T-helper 1 cell treated with Interleukin-12 subunit alpha and Interleukin-12 subunit beta and Interleukin-4 antibody, amounts not matched to agents 30 μg/mL and 1 μg/mL, for 36 hours (primary cell): ENCODE results near the gene BOC.

Source experiments
- H3K27ac Mint-ChIP-seq: one replicate; pipeline ENCODE4 v1.8.0; 2021; ENCODE audit warnings: mild to moderate bottlenecking, mixed read lengths
- H3K27me3 Mint-ChIP-seq: one replicate; pipeline ENCODE4 v1.8.0; 2021; ENCODE audit warnings: low read depth, mixed read lengths
- H3K36me3 Mint-ChIP-seq: one replicate; pipeline ENCODE4 v1.8.0; 2021; ENCODE audit warnings: low read depth, mixed read lengths
- H3K4me1 Mint-ChIP-seq: one replicate; pipeline ENCODE4 v1.8.0; 2021; ENCODE audit warnings: low read depth, mixed read lengths
- H3K4me3 Mint-ChIP-seq: one replicate; pipeline ENCODE4 v1.8.0; 2021; ENCODE audit warnings: mild to moderate bottlenecking, moderate library complexity, mixed read lengths
- H3K9me3 Mint-ChIP-seq: one replicate; pipeline ENCODE4 v1.8.0; 2021; ENCODE audit warnings: mixed read lengths

The BOC gene

DNA sequence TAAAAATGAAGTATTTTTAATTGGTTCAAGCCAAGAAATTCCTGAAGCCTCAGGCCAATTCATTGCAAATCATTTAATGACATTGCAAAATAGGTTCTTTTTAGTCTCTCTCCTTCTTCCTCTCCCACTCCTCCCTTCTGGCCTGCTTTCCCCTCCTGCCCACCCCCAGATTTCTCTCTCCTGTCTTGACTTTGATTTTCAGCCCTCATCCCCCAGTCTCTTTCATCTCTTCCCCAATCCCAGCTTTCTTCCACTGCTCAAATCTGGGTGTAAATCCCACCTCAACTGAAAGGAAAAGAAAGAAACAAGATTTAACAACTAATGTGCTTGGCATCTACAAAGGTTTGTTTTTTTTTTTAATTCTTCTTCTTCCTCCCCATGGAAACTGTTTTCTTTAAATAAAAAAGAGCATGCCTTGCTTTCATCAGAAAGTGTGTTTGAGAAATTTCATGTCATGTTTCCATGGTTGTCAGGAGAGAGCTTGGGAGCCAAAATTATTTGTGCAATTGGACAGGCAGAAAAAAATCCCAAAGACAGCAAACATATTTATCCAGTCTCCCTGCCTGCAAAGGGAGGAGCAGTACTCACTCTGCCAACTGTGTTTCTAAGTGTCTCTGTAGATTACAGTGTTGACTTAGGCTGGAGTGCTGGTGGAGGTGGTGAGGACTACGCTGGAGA, 50.4 kb downstream of the BOC start:
- Mint-ChIP-seq H3K27me3 (peaks cover 11% of the 10 kb centered on the region), H3K4me1 (peaks cover 2% of the 10 kb centered on the region), H3K36me3 (peaks cover 2% of the 10 kb centered on the region), H3K9me3 (no peaks in the 10 kb centered on the region), H3K4me3 (no peak overlapping the region), H3K27ac (no peak overlapping the region)

DNA sequence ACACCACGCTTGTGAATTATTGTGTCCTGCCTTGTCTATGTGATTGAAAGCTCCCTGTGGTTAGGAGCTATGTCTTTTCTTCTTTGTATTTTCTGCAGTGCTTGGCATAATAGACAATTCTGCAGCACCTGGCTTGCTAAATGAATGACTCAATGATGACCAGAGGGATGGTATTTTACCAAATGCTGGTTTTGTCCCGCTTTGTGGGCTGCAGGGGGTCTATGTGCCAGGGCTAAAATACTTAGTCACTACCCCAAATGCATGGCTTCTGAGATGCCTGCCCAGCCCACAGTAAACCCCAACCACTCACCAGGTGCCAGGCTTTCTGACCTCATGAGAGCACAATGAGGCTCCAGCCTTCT, 50.9 kb downstream of the BOC start:
- peaks cover 2% of the 10 kb centered on the region for H3K4me1 Mint-ChIP-seq
- peaks cover 2% of the 10 kb centered on the region for H3K36me3 Mint-ChIP-seq
- H3K27me3 Mint-ChIP-seq = peaks cover 11% of the 10 kb centered on the region
- no peak overlapping the region for H3K4me3 Mint-ChIP-seq
- H3K9me3 Mint-ChIP-seq = no peaks in the 10 kb centered on the region
- no peak overlapping the region for H3K27ac Mint-ChIP-seq

- H3K4me3 Mint-ChIP-seq = no peak overlapping the region
- peaks cover 2% of the 10 kb centered on the region for H3K4me1 Mint-ChIP-seq
- peaks cover 11% of the 10 kb centered on the region for H3K27me3 Mint-ChIP-seq
- H3K27ac Mint-ChIP-seq = no peak overlapping the region
- peaks cover 2% of the 10 kb centered on the region for H3K36me3 Mint-ChIP-seq
- no peaks in the 10 kb centered on the region for H3K9me3 Mint-ChIP-seq
Observed at GRCh38 chr3:113263020-113263419, 51.7 kb downstream of the BOC start.

DNA sequence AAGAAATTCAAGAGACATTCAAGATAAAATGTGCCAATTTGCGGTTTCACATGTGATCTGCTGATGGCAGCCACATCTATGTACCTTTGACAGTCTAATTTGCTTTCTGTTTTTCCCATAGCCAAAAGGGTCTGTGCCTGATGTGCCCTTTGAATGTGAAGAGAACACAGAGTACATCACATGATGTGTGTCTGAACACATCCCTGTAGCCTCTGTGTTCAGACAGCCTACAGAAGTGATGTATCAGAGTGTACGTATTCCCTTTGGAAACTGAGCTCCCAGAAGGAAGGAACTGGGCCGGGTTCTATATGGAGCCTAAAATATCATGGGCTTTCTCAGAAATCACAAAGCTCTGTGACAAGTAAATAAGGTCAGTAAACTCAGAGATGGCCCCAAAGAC, 52.4 kb downstream of the BOC start:
- no peak overlapping the region for H3K4me3 Mint-ChIP-seq
- no peaks in the 10 kb centered on the region for H3K4me1 Mint-ChIP-seq
- H3K36me3 Mint-ChIP-seq = peaks cover 2% of the 10 kb centered on the region
- peaks cover 11% of the 10 kb centered on the region for H3K27me3 Mint-ChIP-seq
- no peak overlapping the region for H3K27ac Mint-ChIP-seq
- no peaks in the 10 kb centered on the region for H3K9me3 Mint-ChIP-seq

DNA sequence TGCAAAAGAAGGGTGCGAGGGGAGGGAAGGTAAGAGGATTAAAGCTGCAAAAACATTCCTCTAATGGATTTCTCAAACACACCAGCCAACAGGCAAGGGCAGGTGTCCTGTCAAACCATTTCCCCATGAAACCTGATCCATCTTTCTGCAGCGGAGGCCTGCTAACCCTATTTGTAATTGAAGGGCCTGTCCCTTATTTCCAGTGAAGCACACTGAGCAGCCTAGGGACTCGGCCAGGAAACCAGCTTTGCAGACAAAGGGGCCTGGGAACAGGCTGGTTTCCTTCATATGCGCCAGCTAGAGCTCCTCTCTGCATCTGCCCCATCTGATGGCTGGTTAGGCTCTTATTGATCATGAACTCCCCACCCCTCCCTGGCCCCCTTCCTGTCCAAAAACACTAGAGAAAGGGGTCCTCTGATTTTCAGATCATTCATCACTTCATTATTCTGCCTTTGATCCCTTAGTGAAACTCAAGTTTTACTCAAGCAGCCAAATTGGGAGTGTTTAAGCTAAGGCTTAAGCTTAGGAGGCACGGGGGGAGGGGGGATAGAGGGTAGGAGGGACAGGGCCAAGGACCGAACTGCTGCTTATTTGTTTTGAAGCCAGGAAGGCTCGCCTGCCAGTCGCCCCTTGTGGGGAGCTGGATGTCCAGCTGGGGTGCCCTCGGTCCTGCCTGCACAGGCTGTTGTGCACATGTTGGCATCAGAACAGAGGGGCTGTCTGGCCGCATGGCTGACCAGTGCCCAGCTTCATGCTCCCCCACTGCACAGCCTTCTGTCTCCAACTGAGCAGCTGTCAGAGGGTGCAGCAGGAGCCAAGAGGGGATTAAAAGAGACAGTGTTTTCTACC, 53.1 kb downstream of the BOC start:
- no peaks in the 10 kb centered on the region for H3K4me1 Mint-ChIP-seq
- no peak overlapping the region for H3K4me3 Mint-ChIP-seq
- H3K9me3 Mint-ChIP-seq = no peaks in the 10 kb centered on the region
- H3K27ac Mint-ChIP-seq = no peak overlapping the region
- H3K27me3 Mint-ChIP-seq = peaks cover 11% of the 10 kb centered on the region
- peaks cover 2% of the 10 kb centered on the region for H3K36me3 Mint-ChIP-seq

DNA sequence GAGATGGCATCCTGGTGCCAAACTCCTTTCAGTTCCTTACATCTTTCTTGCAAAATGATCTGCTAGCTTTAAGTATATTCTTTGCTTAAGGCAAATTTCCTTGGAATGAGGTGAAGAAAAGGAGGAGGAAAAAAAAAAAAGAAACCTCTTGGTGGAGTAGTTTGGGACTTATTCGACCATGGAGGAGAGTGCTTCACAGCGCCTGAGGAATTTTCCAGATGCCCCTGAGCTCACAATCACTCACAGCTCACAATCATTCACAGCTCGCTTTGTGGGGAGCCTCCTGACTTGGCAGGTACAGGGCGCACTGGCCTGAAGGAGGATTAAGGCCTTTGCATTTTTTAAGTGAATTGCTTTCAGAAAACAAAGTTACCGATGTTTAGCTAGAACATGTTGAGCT, 53.9 kb downstream of the BOC start:
- no peaks in the 10 kb centered on the region for H3K4me1 Mint-ChIP-seq
- H3K27me3 Mint-ChIP-seq = peaks cover 11% of the 10 kb centered on the region
- no peaks in the 10 kb centered on the region for H3K9me3 Mint-ChIP-seq
- no peak overlapping the region for H3K4me3 Mint-ChIP-seq
- H3K36me3 Mint-ChIP-seq = peaks cover 2% of the 10 kb centered on the region
- no peak overlapping the region for H3K27ac Mint-ChIP-seq

GRCh38 chr3:113266738-113267137, 55.4 kb downstream of the BOC start:
- no peak overlapping the region for H3K4me3 Mint-ChIP-seq
- H3K4me1 Mint-ChIP-seq = no peaks in the 10 kb centered on the region
- H3K27ac Mint-ChIP-seq = no peak overlapping the region
- H3K27me3 Mint-ChIP-seq = peaks cover 7% of the 10 kb centered on the region
- H3K36me3 Mint-ChIP-seq = peaks cover under 1% of the 10 kb centered on the region
- no peaks in the 10 kb centered on the region for H3K9me3 Mint-ChIP-seq

GRCh38 chr3:113268311-113268710, 57.0 kb downstream of the BOC start:
- no peak overlapping the region for H3K4me3 Mint-ChIP-seq
- H3K4me1 Mint-ChIP-seq = no peaks in the 10 kb centered on the region
- H3K27me3 Mint-ChIP-seq = peaks cover 5% of the 10 kb centered on the region
- no peaks in the 10 kb centered on the region for H3K9me3 Mint-ChIP-seq
- H3K27ac Mint-ChIP-seq = no peak overlapping the region
- H3K36me3 Mint-ChIP-seq = no peaks in the 10 kb centered on the region

GRCh38 chr3:113268942-113269341, 57.6 kb downstream of the BOC start:
- Mint-ChIP-seq H3K27ac (no peak overlapping the region), H3K4me3 (no peak overlapping the region), H3K4me1 (no peaks in the 10 kb centered on the region), H3K27me3 (peaks cover 5% of the 10 kb centered on the region), H3K9me3 (no peaks in the 10 kb centered on the region), H3K36me3 (no peaks in the 10 kb centered on the region)

DNA sequence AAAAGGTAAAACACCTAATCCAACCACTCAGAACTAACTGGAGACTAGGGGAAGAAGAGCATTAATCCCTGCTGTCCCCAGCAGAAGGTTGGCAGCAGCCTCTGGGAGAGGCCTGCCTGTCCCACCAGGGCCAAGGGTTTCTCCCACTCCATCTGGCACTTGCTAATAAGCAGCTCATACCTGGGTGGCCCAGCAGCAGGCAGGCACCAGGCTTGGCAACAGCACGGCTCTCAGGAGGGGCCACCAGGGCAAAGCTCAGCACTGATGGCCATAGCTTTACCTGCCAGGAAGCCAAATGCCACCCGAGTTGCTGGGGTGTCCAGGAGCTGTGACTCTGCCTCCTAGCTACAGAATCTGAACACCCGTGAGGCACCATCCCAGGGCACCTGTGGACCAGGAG, 58.3 kb downstream of the BOC start:
- H3K4me3 Mint-ChIP-seq = no peak overlapping the region
- no peaks in the 10 kb centered on the region for H3K4me1 Mint-ChIP-seq
- no peaks in the 10 kb centered on the region for H3K9me3 Mint-ChIP-seq
- H3K27me3 Mint-ChIP-seq = peaks cover 5% of the 10 kb centered on the region
- no peak overlapping the region for H3K27ac Mint-ChIP-seq
- H3K36me3 Mint-ChIP-seq = no peaks in the 10 kb centered on the region

DNA sequence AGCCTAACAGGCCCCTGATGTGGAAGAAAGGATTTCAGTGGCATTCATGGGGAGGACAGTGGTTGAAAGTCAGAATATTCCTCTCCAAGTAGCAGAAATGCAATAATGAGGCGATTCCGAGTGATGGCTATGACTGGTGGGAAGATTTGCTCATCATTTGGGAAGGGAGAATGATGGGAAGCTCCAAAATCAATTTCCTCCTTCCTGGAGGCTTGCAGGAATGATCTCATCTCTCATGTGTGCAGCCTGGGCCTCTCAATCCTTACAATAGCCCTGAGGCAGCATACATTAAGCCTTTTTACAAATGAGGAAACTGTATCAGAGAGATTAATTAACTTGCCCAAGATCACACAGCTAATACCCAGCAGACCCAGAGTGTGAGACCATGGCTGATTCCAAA, 58.7 kb downstream of the BOC start:
- no peaks in the 10 kb centered on the region for H3K9me3 Mint-ChIP-seq
- H3K27me3 Mint-ChIP-seq = peaks cover 5% of the 10 kb centered on the region

DNA sequence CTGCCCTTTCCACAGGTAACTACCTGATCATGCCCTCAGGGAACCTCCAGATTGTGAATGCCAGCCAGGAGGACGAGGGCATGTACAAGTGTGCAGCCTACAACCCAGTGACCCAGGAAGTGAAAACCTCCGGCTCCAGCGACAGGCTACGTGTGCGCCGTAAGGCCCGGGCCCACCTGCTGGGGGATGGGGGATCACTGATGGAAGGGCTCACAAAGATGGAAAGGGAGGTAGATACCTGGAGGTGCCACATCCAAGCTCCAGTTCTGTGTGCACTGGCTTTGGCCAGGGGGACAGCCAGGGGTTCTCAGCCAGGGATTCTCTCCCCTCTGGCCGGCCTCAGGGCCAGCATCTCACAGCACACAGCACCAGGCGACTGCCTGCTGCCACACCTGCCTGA, 59.4 kb downstream of the BOC start:
- H3K4me1 Mint-ChIP-seq = no peaks in the 10 kb centered on the region
- no peaks in the 10 kb centered on the region for H3K36me3 Mint-ChIP-seq
- H3K4me3 Mint-ChIP-seq = no peak overlapping the region
- H3K9me3 Mint-ChIP-seq = no peaks in the 10 kb centered on the region
- H3K27ac Mint-ChIP-seq = no peak overlapping the region
- H3K27me3 Mint-ChIP-seq = peaks cover 2% of the 10 kb centered on the region

More for the DNA sequence above, 58.7 kb downstream of the BOC start:
- H3K36me3 Mint-ChIP-seq = no peaks in the 10 kb centered on the region
- H3K4me3 Mint-ChIP-seq = no peak overlapping the region
- no peak overlapping the region for H3K27ac Mint-ChIP-seq
- H3K4me1 Mint-ChIP-seq = no peaks in the 10 kb centered on the region

DNA sequence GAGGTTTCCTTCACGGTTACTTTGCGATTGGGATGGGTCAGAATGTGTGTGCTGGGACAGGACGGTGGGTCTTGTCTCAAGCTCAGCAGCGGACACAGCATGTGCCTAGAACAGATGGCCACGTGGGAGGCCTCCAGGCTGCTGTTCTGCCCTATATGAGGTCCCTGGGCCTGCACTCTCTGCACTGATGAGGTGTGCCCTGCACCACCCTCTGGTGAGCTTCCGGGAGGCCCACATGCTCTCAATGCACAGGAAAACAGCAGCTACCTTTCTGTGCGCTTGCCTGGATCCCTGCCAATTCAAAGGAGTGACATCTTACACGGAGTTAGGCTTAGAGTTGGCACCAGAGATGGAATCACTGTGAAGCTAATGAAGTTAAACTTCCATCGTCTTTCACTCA, 59.8 kb downstream of the BOC start:
- no peak overlapping the region for H3K4me3 Mint-ChIP-seq
- no peaks in the 10 kb centered on the region for H3K9me3 Mint-ChIP-seq
- no peaks in the 10 kb centered on the region for H3K27me3 Mint-ChIP-seq
- H3K36me3 Mint-ChIP-seq = no peaks in the 10 kb centered on the region
- no peak overlapping the region for H3K27ac Mint-ChIP-seq
- H3K4me1 Mint-ChIP-seq = peaks cover 3% of the 10 kb centered on the region

DNA sequence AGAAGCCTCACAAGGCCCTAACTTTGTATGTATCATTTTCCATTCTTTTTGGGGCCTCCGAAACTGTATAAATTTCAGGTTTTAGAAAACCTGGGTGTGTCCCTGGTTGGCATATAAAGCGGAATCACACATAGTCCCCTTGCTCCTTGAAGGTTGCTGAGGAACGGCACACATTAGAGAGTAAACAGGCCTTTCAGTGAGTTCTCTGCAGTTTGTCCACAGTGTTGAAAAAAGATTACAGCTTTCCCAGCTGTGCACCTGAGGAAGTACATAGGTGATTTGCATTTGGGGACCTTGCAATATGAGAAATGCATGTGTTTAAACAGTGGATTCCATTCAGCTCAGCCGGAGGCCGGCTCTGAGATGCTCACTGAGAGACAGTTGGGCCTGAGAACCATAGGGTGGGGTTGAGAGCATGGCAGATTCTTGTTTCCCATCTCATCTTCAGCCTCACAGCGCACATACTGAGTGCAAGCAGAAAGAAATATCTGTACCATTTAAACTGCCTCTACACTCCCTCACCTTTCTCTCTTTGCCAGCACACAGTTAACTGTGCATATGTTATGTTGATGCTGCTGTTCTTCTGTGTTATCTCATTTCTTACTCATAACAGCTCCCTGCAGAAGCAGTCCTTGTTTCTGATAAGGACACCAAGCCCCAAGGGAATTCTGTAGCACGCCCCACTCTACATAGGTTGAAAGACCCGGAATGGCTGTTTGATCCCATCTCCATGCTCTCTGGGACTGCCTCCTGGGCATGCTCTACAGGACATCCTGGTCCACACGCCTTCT, 60.4 kb downstream of the BOC start:
- no peak overlapping the region for H3K27ac Mint-ChIP-seq
- no peaks in the 10 kb centered on the region for H3K9me3 Mint-ChIP-seq
- H3K4me3 Mint-ChIP-seq = no peak overlapping the region
- no peaks in the 10 kb centered on the region for H3K36me3 Mint-ChIP-seq
- H3K4me1 Mint-ChIP-seq = peaks cover 9% of the 10 kb centered on the region
- H3K27me3 Mint-ChIP-seq = no peaks in the 10 kb centered on the region

DNA sequence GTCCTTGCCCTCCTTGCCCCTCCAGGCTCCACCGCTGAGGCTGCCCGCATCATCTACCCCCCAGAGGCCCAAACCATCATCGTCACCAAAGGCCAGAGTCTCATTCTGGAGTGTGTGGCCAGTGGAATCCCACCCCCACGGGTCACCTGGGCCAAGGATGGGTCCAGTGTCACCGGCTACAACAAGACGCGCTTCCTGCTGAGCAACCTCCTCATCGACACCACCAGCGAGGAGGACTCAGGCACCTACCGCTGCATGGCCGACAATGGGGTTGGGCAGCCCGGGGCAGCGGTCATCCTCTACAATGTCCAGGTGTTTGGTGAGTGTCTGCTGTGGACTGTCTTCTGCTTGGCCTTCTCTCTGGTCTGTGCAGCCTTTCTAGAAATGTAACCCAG, 61.0 kb downstream of the BOC start:
- Mint-ChIP-seq H3K27me3 (no peaks in the 10 kb centered on the region), H3K9me3 (no peaks in the 10 kb centered on the region), H3K4me3 (no peak overlapping the region), H3K27ac (no peak overlapping the region), H3K4me1 (peaks cover 10% of the 10 kb centered on the region), H3K36me3 (no peaks in the 10 kb centered on the region)
